Measurements from ENCODE around the gene DBP. TPM values are rescaled to one million over a fixed set of nuclear protein-coding genes. Genes with fewer than 3 reads are reported as not detected.

DBP gene
- total and polyA plus RNA-seq, 2 of the 13 experiments (the other 11 are each of a cell fraction or from before 2014, with no cell fraction given), result 1.7 to 5.8 TPM

DNA sequence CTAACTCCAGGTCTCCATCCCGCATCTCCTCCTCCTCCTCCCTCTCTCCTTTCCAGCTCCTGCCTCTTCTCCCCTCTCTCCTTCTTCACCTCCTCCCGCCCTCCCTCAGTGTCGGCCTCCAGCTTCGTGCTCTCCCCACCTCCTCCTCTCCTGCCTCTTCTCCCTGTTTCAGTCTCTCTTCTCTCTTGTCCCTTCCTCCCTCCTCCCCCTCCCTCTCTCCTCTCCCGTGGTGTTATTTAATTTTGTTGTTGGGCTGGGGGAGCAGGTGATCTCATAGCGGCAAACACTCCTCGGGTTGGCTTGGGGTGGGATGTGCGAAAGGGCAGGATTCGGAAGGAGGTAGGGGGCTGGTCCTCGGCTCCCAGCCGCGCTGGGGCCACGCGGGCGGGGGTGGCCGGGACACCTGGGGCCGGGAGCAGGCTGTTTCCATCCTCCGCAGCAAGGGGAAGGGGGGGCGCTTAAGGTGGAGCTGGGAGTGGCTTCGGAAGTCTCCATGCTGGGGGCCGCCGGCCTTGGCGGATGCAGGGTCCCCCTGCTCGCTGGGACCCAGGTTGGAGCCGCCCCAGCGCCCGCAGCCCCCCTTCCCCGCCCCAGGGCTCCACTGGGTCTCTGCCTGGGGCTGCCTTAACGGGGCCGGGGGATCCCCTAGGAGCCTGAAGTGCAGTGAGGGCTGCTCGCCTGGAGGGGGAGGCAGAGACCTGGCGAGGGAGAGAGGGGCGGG is 9.0 kb upstream of the DBP start, which contains the start of gene CA11 (continued):
- TF ChIP-seq, protein P1, sequence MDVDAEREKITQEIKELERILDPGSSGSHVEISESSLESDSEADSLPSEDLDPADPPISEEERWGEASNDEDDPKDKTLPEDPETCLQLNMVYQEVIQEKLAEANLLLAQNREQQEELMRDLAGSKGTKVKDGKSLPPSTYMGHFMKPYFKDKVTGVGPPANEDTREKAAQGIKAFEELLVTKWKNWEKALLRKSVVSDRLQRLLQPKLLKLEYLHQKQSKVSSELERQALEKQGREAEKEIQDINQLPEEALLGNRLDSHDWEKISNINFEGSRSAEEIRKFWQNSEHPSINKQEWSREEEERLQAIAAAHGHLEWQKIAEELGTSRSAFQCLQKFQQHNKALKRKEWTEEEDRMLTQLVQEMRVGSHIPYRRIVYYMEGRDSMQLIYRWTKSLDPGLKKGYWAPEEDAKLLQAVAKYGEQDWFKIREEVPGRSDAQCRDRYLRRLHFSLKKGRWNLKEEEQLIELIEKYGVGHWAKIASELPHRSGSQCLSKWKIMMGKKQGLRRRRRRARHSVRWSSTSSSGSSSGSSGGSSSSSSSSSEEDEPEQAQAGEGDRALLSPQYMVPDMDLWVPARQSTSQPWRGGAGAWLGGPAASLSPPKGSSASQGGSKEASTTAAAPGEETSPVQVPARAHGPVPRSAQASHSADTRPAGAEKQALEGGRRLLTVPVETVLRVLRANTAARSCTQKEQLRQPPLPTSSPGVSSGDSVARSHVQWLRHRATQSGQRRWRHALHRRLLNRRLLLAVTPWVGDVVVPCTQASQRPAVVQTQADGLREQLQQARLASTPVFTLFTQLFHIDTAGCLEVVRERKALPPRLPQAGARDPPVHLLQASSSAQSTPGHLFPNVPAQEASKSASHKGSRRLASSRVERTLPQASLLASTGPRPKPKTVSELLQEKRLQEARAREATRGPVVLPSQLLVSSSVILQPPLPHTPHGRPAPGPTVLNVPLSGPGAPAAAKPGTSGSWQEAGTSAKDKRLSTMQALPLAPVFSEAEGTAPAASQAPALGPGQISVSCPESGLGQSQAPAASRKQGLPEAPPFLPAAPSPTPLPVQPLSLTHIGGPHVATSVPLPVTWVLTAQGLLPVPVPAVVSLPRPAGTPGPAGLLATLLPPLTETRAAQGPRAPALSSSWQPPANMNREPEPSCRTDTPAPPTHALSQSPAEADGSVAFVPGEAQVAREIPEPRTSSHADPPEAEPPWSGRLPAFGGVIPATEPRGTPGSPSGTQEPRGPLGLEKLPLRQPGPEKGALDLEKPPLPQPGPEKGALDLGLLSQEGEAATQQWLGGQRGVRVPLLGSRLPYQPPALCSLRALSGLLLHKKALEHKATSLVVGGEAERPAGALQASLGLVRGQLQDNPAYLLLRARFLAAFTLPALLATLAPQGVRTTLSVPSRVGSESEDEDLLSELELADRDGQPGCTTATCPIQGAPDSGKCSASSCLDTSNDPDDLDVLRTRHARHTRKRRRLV (CRISPR knock-in tag; IDR thresholded peaks at IDR 0.05), result no peak
- TF ChIP-seq SPEN (CRISPR knock-in tag; IDR thresholded peaks at IDR 0.05; ENCODE audit: low read depth), result peak; percentile 70
- no peak for TF ChIP-seq SALL2 (CRISPR knock-in tag; IDR thresholded peaks at IDR 0.05)
- TF ChIP-seq ZNF180 (CRISPR knock-in tag; IDR thresholded peaks at IDR 0.05; ENCODE audit: borderline replicate concordance, low read depth), result no peak
- no peak for TF ChIP-seq ZNF235 (CRISPR knock-in tag; IDR thresholded peaks at IDR 0.05; ENCODE audit: borderline replicate concordance)
- TF ChIP-seq, protein P2, sequence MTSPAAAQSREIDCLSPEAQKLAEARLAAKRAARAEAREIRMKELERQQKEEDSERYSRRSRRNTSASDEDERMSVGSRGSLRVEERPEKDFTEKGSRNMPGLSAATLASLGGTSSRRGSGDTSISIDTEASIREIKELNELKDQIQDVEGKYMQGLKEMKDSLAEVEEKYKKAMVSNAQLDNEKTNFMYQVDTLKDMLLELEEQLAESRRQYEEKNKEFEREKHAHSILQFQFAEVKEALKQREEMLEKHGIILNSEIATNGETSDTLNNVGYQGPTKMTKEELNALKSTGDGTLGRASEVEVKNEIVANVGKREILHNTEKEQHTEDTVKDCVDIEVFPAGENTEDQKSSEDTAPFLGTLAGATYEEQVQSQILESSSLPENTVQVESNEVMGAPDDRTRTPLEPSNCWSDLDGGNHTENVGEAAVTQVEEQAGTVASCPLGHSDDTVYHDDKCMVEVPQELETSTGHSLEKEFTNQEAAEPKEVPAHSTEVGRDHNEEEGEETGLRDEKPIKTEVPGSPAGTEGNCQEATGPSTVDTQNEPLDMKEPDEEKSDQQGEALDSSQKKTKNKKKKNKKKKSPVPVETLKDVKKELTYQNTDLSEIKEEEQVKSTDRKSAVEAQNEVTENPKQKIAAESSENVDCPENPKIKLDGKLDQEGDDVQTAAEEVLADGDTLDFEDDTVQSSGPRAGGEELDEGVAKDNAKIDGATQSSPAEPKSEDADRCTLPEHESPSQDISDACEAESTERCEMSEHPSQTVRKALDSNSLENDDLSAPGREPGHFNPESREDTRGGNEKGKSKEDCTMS (CRISPR knock-in tag; conservative IDR thresholded peaks at IDR 0.05), result no peak
- TF ChIP-seq, protein P3, sequence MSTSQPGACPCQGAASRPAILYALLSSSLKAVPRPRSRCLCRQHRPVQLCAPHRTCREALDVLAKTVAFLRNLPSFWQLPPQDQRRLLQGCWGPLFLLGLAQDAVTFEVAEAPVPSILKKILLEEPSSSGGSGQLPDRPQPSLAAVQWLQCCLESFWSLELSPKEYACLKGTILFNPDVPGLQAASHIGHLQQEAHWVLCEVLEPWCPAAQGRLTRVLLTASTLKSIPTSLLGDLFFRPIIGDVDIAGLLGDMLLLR (CRISPR knock-in tag; IDR thresholded peaks at IDR 0.05), result no peak; the same call in 1 of the 2 replicates
- TF ChIP-seq, protein P4, sequence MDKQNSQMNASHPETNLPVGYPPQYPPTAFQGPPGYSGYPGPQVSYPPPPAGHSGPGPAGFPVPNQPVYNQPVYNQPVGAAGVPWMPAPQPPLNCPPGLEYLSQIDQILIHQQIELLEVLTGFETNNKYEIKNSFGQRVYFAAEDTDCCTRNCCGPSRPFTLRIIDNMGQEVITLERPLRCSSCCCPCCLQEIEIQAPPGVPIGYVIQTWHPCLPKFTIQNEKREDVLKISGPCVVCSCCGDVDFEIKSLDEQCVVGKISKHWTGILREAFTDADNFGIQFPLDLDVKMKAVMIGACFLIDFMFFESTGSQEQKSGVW (CRISPR knock-in tag; IDR thresholded peaks at IDR 0.05; ENCODE audit: borderline replicate concordance), result no peak
- 0 out of 2 replicates have a peak, but pooled peaks have one; percentile 48 for TF ChIP-seq ZNF83 (CRISPR knock-in tag; IDR thresholded peaks at IDR 0.05; ENCODE audit: borderline replicate concordance)
- no peak for TF ChIP-seq ZFP36L1 (CRISPR knock-in tag; IDR thresholded peaks at IDR 0.05)
- TF ChIP-seq ZNF3 (CRISPR knock-in tag; IDR thresholded peaks at IDR 0.05), result no peak
- peak; percentile 88 for TF ChIP-seq RAD21 (CRISPR knock-in tag; IDR thresholded peaks at IDR 0.05)
- TF ChIP-seq SP1 (IDR thresholded peaks at IDR 0.05), result no peak
- peak; percentile 80 for TF ChIP-seq SP1 (CRISPR knock-in tag; IDR thresholded peaks at IDR 0.05)
- no peak for TF ChIP-seq ZNF225 (CRISPR knock-in tag; IDR thresholded peaks at IDR 0.05)
- TF ChIP-seq ZNF264 (CRISPR knock-in tag; IDR thresholded peaks at IDR 0.05), result no peak
- TF ChIP-seq ZNF263 (CRISPR knock-in tag; IDR thresholded peaks at IDR 0.05), result no peak
- TF ChIP-seq, protein P5, sequence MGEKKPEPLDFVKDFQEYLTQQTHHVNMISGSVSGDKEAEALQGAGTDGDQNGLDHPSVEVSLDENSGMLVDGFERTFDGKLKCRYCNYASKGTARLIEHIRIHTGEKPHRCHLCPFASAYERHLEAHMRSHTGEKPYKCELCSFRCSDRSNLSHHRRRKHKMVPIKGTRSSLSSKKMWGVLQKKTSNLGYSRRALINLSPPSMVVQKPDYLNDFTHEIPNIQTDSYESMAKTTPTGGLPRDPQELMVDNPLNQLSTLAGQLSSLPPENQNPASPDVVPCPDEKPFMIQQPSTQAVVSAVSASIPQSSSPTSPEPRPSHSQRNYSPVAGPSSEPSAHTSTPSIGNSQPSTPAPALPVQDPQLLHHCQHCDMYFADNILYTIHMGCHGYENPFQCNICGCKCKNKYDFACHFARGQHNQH (CRISPR knock-in tag; IDR thresholded peaks at IDR 0.05), result no peak
- no peak for TF ChIP-seq MTA3 (CRISPR knock-in tag; IDR thresholded peaks at IDR 0.05)
- no peak for TF ChIP-seq ASH2L (IDR thresholded peaks at IDR 0.05; ENCODE audit: insufficient read length, low read depth, low read length)

Data from HepG2 (cell line).